C1 segment of cervical spinal cord (tissue), 14 donors: ENCODE measurements around the gene RARRES2.
A peak's percentile ranks its signal among the peaks of the same experiment; 100 is the strongest.

ENCODE experiments used
- DNase-seq, 14 donors: peaks; one replicate each; lab custom pipeline; 2025; lab: John Stamatoyannopoulos, UW

RARRES2 gene

DNA sequence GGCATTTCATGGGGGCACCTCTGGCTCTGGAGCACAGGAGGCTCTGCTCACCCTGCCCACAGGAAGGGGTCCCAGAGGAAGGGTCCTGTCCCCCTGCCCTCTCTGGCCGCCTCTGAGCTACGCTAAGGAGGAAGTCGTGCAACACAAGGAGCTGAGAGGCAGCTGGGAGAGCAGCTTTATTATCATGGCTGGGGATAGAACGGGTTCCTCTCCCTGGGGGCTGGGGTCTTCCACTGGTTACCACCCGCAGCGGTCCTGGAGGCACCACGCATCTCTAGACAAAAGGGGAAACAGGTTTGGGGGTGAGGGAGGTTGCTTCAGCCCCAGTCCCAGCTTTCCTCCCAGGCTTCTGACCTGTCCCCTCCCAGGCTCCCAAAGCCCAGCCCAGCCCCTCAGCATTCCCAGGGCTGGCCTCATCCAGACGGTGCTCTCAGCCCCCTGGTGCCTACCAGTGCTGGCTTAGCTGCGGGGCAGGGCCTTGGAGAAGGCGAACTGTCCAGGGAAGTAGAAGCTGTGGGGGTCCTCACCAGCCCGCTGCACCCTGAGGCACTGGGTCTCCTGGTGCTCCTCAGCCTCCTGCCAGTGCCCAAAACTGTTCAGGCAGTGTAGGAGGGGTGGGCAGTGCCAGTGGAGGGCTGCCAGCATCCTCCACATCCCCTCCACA, 3.1 kb downstream of the RARRES2 start:
- DNase-seq, result no peak

DNA sequence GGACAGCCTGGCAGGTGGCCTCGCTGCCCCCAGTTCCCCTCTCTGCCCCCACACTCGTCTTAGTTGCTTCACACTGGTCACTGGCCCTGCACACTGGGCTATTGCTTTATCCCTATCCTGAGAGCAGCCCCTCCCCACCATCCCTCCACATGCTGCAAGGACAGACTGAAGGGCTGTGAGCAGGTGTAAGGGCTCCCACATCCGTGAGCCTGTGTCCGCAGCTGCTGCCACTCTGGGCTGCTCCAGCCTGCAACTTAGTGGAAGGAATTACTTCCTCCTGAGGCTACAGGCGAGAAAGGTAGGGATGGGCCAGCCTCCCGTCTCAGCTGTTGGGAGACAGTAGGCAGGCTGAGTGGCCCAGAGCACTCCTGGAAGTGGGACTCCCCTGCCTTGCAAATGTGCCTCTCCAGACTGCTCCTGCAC, 3.8 kb downstream of the RARRES2 start:
- DNase-seq, result no peak

DNA sequence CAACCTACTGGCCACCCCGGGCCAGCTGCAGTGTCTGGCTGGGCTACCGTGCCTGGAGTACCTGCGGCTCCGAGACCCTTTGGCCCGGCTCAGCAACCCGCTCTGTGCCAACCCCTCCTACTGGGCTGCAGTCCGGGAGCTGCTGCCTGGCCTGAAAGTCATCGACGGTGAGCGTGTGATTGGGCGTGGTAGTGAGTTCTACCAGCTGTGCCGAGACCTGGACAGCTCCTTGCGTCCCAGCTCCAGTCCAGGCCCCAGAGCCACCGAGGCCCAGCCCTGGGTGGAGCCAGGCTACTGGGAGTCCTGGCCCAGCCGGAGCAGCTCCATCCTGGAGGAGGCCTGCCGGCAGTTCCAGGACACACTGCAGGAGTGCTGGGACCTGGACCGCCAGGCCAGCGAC, 4.2 kb downstream of the RARRES2 start:
- no peak for DNase-seq

DNA sequence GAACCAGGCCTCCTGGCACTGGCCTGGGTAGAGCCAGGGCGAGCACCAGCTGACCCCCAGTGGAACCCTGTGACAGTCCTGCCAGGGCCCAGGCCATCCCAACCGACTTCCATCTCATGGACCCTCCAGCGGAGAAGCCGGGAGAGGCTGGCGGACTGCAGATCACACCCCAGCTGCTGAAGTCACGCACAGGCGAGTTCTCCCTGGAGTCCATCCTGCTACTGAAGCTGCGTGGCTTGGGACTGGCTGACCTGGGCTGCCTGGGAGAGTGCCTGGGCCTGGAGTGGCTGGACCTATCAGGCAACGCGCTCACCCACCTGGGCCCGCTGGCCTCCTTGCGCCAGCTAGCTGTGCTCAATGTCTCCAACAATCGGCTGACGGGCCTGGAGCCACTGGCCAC, 4.7 kb downstream of the RARRES2 start:
- DNase-seq, result no peak

DNA sequence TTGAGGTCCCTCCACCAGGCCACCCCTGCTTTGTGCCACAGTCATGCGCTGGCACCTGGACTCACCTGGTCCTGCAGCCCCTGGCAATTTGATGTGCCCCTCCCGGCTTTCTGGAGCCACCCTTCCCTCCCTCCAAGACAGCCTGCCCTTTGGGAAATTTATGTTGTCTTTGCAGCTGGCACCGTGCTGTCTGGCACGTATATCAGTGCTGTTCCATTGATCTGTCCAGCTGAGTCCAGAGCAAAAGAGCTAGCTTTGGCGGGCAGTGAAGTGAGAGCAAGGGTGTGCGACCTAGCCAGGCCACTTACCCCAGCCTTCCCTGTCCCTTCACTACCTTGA, 5.7 kb downstream of the RARRES2 start:
- DNase-seq, result no peak

DNA sequence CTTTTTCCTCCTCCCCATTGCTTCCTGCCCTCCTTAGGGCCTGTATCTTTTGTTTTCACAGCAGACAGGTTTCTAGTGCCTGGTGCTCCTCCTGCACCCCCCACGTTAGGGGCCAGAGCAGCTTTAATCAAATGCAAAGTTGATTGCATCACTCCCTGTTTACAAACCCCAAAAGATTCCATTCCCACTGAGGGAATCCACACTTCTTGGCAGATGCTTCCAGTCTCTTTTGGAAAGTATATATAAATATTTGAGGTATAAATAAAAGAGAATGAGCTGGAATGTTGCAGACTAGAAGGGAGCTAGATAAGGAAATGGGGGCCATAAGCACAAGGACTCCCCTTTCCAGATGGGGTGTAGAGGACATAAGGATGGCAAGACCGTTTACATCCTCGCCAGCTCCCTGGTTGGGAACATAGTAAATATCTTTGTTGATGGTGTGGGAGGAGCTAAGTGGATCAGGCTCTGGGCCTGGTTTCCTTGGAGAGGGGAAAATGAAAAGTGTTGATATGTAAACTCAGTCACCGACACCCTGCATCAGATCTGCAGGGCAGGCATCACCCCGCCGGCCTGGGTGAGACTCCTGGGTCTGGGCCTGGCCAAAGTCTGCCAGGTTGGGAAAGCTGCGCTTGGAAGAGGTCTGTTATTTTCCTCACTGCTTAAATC, 6.2 kb downstream of the RARRES2 start:
- DNase-seq, result no peak

DNA sequence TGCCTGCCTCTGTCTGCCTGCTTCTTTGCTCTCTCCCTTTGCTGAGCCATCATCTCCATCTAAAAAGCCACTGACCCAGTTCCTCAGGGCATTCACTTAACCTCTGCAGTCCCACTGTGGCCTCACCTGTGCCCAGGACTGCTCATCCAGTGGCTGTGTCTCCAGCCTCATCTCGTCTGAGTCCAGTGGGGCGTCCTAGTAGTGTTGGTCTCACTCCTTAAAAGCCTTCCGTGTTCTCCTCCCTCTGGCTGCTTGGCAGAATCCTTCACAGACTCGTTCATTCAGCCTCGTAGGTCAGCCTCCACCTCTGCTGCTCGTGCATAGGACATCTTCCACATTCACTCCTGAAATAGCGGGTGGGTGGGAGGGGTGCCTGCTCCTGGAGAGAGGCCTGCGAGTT, 7.3 kb downstream of the RARRES2 start:
- DNase-seq, result no peak

DNA sequence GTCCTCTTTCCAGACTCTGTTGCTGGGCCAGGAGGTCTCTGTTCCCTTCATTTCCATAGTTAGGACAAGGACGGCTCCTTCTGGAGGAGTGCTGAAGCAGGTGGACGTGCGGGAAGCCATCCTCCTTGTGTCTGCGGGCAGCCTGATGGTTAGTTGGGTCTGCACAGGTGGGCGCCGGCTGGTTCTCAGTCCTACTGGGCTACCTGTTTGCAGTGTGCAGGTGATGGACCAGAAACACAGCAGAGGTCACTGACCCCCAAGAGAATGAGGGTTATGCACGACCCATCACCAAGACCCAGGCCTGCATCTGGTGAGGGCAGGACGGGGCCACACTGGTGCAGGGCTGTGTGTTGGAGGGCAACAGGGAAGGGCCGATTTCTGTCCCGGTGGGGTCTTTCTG, 7.8 kb downstream of the RARRES2 start:
- no peak for DNase-seq

DNA sequence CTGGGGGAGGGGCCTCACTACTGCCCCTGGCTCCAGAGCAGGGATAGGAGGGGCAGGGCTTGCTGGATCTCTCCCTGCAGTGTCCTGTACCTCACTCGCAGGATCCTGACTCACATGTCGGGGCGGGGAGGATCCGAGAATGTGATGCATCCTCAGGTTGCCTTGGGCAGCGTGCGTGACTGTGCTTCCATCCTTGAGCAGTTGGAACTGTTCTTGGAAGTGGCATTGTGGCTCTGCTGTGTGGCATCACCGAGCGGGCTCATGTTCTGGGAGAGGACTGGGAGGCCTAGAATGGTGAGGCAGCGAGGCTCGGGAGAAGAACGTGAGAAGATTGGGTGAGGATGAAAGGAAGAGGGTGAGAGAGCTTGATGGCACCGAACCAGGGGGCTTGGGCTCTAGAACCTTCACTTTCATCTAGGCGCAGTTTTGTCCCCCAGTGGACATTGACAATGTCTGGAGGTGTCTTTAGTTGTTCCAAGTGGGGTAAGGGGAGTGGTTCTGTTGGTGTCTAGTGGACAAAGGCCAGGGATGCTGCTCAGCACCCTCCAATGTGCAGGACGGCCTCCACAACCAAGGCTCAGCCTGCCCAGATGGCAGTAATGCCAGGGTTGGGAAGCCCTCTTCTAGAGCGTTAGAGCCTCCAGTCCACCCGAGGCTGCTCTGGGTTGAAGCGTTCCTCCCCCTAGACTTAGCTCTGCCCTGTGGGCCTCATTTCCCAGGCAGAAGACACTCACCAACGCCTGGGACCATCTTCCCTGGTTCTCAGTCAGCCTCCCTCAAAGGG, 8.4 kb downstream of the RARRES2 start:
- no peak for DNase-seq

DNA sequence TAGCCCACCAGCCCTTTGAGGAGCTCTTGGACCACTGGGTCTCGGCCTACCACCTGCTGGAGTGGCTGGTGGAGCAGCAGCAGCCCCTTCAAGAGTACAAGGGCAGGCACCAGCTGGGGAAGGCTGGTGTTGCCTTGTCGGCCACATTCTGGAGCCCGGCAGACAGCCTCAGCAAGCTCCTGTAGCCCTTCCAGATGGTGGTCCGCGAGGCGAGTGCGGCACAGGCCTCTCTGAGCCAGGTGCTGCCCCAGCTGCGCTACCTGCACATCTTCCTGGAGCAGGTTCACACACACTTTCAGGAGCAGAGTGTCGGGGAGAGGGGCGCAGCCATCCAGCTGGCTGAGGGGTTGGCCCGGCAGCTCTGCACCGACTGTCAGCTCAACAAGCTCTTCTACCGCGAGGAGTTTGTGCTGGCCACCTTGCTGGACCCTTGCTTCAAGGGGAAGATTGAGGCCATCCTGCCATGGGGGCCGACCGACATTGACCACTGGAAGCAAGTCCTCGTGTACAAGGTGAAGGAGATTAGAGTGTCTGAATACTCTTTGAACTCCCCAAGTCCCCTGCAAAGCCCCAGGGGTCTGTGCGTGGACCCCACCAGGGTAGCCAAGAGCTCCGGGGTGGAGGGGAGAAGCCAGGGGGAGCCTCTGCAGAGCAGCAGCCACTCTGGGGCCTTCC, 11.1 kb downstream of the RARRES2 start:
- no peak for DNase-seq

DNA sequence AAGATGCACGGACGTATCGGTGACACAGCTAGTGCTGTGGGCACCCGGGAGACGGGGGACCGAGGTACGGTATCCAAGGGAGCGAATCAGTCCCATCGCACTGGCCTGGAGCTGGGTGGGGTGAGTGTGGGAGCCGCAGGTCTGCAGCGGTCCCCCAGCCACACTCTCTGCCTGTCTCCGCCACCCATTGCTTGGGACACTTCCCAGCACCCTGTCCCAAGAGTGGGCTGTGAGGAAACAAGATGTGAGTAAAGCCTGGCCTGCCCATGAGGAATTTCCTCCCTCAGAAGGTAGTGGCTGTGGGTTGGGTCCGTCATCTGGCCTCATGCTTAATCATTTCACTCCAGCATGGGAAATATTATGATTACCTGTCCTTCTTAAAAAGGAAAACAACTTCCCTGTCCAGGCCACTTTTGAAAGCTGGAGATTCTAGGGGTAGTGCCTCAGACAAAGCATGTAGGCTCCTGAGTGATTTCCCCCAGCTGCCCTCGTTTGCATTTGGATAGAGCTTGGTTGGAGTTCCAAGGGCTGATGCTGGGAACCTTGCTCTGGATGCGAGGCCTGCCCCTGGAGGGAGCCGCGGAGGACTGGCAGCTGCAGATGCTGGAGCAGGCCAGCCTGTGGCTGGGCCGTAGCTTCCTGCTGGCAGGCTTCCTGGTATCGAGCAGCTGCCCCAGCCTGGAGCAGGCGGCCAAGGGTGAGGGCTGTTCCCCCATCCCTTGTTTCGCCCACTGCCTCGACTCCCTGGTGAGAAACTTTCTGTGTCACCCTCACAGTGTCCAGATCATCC, 11.9 kb downstream of the RARRES2 start:
- DNase-seq, result peak in 4 of 14 donors; percentile 20 to 57 (median 30)

DNA sequence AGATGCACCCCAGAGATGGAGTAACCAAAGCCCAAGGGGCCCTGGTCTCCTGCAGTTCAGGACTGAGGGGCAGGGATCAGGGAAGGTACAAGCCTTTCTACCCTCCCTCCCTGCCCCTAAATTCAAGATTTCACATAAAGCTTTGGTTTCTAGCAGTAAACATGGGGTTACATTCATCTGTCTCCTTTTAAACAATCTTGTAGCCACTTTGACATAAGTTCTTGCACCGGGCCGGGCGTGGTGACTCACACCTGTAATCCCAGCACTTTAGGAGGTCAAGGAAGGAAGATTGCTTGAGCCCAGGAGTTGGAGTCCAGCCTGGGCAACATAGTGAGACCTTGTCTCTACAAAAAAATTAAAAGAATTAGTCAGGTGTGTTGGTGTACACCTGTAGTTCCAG, 14.1 kb downstream of the RARRES2 start:
- DNase-seq, result no peak

DNA sequence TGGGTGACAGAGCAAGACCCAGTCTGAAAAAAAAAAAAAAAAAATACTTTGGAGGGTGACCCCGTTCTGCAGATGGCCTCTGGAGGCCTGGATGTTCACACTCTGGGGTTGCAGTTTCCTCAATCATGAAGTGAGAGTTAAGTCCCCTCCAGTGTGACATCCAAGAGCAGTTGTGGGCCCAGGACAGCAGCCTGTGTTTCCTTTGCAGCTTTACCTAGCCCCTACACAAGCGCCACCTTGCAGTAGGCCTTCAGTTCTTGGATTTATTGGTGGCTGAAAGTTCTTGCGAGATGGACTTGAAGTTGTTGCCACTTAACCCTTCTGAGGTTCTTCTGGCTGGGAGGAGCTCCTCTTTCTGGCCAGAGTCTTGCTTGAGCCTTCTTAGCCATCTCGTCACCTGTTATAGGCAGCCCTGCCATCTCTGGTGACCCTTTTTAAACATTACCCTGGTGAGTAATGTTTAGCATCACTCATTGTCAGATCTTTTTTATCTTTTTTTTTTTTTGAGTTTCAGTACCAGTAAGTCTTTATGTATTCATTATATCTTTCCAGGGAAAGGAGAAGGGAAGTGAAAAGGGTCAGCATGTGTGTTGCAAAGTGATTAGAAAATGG, 14.7 kb downstream of the RARRES2 start:
- DNase-seq, result no peak

DNA sequence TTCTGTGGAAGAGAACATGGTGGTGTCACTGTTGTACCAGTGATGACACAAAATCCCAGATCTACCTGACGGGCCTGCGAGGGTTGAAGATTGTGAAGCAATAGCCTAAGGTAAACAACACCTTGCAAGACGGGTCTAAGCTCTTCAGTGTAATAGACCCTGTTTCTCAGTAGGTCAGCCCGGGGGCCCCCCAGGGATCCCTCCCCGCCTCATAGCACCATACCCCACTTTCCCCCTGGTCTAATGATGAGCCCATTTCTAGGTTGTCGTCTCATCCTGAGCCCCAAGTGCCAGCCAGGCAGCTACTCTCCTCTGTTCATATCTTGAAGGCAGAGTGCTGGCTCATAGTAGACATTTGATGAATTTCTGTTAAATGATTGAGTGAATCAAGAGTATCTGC, 15.5 kb downstream of the RARRES2 start:
- no peak for DNase-seq

DNA sequence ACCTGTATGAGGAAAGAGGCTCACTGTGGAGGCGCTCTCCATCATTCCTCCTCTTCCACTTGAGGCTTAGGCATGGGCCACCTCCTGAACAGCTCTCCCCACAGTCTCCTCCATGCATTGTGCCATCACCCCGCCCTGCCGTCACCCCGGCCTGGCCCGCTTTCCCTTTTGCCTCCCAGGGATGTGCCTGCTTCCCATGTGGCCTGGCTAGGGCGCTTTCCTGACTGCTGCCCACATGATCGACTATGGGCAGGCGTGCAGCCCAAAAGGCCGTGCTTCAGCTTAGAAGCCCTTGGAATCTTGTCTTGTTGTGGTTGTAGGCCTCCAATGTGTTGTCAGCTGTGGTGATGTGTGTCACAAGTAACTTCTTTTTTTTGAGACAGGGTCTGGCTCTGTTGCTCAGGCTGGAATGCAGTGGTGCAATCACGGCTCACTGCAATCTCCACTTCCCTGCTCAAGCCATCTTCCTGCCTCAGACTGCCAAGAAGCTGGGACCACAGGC, 16.3 kb downstream of the RARRES2 start:
- no peak for DNase-seq

DNA sequence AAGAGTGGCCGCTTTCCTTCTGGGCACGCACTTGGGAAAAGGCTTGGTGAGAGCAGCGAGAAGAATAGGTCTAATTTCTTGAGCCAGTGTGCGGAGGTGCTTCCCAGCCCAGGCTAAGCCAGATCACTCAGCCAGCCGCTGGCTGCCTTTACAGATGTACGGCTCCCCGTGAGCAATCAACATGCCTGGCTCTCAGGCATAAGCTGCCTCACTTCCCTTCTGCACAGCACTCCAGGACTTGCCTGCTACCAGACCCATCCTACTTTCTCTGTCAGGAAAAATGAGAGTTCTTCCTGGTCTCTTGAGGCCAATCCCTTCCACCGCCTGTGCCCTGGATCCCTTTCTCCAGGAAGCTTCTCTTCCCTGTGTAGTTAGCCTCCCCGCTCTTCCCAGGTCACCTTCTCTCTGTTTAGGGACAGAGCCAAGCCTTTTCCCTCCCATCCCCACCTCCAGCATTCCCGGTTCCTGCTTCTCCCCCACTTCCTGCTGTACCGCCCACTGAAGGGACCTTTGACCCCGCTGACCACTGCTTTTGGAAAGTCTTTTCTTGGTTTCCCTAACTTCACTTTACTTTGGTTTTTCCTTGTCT, 17.0 kb downstream of the RARRES2 start:
- no peak for DNase-seq

DNA sequence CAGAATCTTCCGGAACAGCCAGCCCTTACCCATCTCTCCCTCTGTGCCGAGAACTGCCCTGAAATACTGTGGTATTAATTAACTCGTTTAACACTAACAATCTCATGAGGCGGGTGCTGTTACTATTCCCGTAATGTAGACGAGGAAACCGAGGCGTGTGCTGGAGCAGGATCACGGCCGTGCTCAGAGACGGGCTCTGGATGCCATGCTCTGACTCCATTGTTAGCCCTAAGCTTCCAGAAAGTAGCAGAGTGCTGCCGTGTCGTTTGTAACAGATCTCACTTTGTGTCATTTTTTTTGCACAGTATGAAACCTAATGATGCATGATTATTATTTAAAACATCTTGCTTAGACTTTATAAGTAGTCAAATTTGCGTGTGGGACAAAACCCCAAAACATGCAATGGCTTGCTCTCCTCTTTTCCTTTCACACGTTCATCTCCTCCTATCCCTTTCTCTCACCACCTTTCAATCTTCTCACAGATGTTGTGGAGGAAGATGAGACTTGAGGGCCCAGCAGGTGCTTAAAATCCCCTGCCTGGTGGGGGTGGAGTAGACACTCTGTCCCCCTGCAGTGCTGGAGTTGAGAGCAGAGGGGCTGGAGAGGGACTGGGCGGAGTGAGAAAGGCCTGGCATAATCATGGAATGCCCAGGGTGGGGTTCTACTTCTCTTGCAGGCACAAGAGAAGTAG, 17.6 kb downstream of the RARRES2 start:
- DNase-seq, result no peak

DNA sequence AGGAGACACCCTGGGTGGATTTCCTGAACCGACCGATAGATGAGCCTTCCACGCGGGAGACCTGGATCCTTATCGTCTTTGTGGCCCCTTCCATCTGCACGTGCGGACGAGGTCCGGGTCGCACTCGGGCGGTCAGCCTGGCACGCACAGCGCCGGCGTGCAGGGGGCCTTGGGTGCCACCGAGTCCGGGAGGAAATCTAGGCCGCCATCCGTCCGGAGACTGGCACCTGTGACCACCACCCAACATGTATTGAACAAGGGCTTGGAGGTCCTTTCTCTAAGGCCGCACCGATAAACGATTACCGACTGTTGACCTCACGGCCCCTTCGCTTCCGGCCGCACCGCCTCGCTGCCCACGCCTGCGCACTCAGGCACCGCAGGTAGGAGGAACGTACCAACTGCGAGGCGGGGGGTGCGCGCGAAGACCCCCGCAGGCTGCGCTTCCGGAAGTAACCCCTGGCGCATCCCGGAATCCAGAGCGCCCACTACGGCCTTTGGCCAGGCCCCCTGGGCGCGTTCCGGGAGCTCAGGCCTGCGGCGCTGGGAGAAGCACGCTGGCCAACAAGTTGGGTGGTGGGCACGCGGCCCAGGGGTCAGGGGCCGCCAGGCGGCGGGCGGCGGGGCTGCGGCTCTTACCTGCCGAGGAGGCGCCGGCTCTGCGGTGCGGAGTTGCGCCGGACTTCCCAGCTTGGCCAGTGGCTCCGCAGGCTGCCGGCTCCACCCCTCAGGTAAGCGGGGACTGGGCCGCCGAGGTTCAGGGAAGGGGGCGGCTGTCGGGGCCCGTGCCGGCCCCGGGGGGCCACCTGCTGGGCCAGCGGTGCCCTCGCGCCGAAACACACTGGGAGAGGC, 18.4 kb downstream of the RARRES2 start, which contains the start of the genes ACTR3C and LRRC61:
TSS of gene ACTR3C (minus strand) at position 713 of the 849 bp plus-strand sequence. CDS start 28,249 bp downstream, outside the sequence.
TSS of gene LRRC61 (plus strand) at position 523 of the 849 bp plus-strand sequence. CDS start 13,507 bp downstream, outside the sequence.
- DNase-seq, result peak in 4 of 14 donors; percentile 24 to 51 (median 30)
